Gastrocnemius medialis (tissue), 4 donors: ENCODE data around the gene DLGAP5.

ENCODE experiments used
- CTCF ChIP-seq, 5 experiments: fragments of 450-650 bp in 3 of 5; fragments of 200-600 bp in 2 of 5; sonication (generic) in 2 of 5; IDR thresholded peaks in 4 of 5; conservative IDR thresholded peaks in 1 of 5; 1 replicate in 4 of 5; 2 replicates in 1 of 5; pipeline ENCODE4 v1.5.1; 2016 to 2019; ENCODE audit warnings: antibody characterized with exemption in 5 of 5, mild to moderate bottlenecking in 3 of 5, moderate library complexity in 3 of 5
- POLR2A ChIP-seq, 2 donors: fragments of 450-650 bp; IDR thresholded peaks; one replicate each; pipeline ENCODE4 v1.6.1; 2017; ENCODE audit warnings: antibody characterized with exemption in 2 of 2, mild to moderate bottlenecking in 2 of 2, moderate library complexity in 2 of 2

GRCh38 chr14:55116246-55117030, 74.9 kb downstream of the DLGAP5 start:
- TF ChIP-seq CTCF (IDR thresholded peaks at IDR 0.05 in 4 of 5, conservative IDR thresholded peaks at IDR 0.05 in 1 of 5) (no peak), POLR2A (IDR thresholded peaks at IDR 0.05) (no peak)
